Frontal cortex (tissue), 4 donors: Measurements from ENCODE around the gene NPIPB8. TPM values are rescaled to one million over a fixed set of nuclear protein-coding genes. Genes with fewer than 3 reads are reported as not detected.
"Not testable (repeated sequence)": the region's sequence is repeated elsewhere in the genome, so short reads cannot be mapped to it uniquely, and the experiment has no call there.

Experiments
- DNase-seq, 2 donors: peaks; one replicate each; pipeline ENCODE4 v3.0.0; 2012; ENCODE audit warnings: low spot score in 2 of 2
- FAIRE-seq: peaks from 2 replicates; lab custom pipeline; 2012; peaks lifted over from hg19 to GRCh38; lab: Jason Lieb, UNC
- total RNA-seq: library from RNA; depleted of rRNA; stranded (reverse); fragments of >200 nt; gene quantifications from one replicate; pipeline ENCODE4 v1.2.3, GENCODE V29; 2014
- donor health status: control.
- donor health status: control.
- donor health status: control.

NPIPB8 gene
- total RNA-seq, 1 donor from 2014 or later, result not detected

DNA sequence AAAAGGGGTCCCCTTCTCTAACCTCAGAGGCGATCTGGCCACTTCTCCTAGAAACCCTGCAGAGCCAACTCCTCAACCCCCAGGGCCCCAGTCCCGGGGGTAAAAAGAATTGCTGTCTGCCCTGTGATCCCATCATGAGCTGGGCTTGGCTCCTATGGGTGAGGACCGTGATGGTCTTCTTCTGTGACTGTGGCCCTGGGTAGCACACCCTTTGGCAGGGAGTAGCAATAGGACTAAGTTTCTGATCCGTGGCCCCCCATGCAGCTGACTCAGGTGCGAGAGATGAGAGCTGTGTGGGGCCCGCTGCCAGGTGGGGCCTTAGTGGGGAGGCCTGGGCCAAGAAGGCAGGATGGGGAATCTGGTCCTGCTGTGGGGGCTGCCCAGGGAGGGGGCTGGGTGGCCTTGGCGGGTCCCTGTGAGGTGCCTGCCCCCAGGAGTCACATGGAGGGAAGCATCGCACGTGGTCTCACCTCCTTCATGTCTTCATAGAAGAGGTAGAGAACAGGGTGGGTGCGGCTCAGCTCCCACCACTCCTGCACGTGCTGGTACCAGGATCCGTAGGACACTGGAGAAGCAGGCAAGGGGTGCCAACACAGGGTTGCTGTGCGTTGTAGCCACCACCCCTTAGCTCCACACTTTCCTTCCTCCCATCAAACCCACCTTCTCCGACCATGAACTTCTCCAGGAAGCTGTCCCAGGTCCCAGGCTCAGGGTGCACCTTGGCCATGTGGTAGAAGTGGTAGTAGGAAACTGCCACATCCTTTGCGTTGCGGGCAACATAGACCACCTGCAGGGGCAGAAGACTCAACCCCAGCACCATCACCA lies 31.4 kb upstream of the NPIPB8 start:
- FAIRE-seq, result no peak
- DNase-seq, result no peak

GRCh38 chr16:28607116-28607623 lies 30.7 kb upstream of the NPIPB8 start:
- DNase-seq (no peak), FAIRE-seq (no peak)

- FAIRE-seq, DNase-seq: not testable (repeated sequence)
Observed at GRCh38 chr16:28607681-28608495, 30.0 kb upstream of the NPIPB8 start.

- not testable (repeated sequence) for DNase-seq, FAIRE-seq
Observed at GRCh38 chr16:28608496-28608808, 29.4 kb upstream of the NPIPB8 start.

DNA sequence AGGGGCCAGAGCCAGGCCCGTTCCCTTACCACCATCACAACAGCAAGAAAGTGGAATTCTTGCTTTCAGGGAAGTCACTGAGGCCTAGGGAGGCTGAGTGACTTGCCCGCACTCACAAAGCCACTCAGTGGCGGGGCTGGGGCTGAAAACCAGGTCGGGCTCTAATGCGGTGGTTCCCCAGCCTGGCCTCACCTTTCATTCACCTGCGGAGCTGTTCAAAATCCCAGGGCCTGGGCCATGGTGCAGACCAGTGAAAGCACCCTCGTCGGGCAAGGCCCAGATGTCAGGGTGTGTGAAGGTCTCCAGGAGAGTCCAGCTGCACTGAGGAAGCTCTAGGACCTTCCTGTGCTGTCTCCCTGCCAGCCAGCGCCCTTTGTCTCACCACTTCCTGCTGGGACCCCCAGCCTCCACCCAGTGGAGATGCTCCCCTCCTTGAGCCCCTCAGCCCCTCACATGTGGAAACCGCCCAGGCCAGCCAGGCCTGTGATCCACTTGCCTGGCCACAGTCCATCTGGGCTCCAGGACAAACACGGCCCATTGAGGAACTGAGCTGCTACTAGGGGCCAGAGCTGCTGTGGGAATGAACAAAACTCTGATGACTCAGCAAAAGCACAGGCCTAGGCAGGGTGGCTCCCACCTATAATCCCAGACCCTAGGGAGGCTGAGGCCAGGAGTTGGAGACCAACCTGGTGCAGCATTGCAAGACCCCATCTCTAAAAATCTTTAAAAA lies 28.8 kb upstream of the NPIPB8 start:
- DNase-seq, FAIRE-seq: not testable (repeated sequence)

DNA sequence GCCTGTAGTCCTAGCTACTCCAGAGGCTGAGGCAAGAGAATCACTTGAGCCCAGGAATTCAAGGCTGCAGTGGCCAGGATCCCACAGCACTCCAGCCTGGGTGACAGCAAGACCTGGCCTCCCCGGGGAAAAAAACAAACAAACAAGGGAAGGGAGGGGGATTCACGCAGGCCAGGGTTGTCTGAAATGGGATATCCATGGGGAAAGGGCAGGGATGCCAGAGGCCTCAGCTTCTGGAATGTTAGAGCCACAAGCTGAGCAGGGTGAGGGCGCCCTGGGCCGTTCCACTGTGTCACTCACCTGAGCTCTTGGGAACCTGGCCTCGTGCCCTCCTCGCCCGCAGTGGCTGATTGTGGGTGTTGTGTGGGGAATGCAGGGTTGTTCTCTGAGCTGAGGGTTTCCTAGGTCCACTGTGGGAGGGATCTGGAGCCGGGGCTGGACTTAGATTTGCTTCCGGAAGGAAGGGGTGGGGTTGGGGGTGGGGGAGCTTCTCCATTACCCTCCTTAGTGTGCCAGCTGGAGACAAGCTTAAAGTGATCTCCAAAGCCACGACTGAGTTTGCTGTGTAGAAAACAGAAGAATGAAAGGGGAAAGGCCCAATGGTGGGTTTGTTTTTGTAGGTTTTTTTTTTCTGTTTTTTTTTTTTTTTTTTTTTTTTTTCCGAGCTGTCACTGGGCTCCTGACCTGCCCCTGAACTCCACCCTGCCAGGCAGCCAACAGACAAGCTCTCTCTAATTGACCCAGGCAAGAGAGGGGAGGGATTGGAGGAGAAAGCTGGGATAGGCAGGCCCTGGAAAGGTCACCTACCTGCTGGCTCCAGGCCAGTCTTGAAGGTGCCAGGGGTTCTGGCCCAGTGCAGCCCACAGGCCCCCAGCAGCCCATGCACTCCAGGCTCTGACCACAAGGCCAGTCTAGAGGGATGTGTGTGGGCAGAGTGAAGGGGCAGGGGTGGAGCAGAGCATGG lies 28.0 kb upstream of the NPIPB8 start, which contains the start of gene SULT1A1:
SULT1A1 (minus strand) TSS at position 414 of the 964 bp plus-strand sequence. CDS start 1,189 bp downstream, outside the sequence.
- FAIRE-seq, result no peak

DNA sequence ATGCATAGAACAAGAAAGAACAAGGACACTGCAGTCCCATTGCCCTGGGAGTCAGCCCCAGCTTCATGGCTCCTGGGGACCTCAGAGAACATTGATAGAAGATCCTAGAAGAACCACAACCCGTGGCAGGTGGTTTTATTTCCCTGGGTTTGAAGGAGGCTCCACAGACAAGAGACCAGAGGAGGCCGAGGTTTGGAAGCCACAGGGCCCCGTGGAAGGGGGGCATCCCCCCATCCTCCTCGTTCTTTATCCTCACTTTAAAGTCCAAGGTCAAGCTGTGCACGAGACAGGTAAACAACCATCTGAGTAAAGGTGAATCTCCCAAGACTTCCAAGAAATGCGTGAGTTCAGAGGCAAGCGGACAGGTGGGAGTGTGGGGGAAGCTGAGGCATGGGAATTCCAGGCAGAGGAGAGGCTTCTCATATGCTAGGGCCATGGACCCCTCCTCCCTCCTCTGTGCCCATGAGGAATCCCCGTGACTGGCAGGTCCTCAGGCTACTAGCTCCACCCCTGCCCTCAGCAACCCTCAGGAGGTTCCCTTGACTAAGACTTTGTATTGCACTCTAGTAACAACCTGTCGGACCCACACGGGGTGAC lies 27.2 kb upstream of the NPIPB8 start:
- no peak for FAIRE-seq

More for the DNA sequence above, 28.0 kb upstream of the NPIPB8 start, which contains the start of gene SULT1A1:
- peak in 1 of 2 donors; percentile 33 for DNase-seq

GRCh38 chr16:28612359-28613280 lies 25.2 kb upstream of the NPIPB8 start:
- DNase-seq, FAIRE-seq: not testable (repeated sequence)

More for the DNA sequence above, 27.2 kb upstream of the NPIPB8 start:
- DNase-seq, result no peak

- not testable (repeated sequence) for DNase-seq, FAIRE-seq
Observed at GRCh38 chr16:28613912-28614311, 24.0 kb upstream of the NPIPB8 start.

GRCh38 chr16:28614561-28614960 lies 23.3 kb upstream of the NPIPB8 start:
- FAIRE-seq, DNase-seq: not testable (repeated sequence)

DNA sequence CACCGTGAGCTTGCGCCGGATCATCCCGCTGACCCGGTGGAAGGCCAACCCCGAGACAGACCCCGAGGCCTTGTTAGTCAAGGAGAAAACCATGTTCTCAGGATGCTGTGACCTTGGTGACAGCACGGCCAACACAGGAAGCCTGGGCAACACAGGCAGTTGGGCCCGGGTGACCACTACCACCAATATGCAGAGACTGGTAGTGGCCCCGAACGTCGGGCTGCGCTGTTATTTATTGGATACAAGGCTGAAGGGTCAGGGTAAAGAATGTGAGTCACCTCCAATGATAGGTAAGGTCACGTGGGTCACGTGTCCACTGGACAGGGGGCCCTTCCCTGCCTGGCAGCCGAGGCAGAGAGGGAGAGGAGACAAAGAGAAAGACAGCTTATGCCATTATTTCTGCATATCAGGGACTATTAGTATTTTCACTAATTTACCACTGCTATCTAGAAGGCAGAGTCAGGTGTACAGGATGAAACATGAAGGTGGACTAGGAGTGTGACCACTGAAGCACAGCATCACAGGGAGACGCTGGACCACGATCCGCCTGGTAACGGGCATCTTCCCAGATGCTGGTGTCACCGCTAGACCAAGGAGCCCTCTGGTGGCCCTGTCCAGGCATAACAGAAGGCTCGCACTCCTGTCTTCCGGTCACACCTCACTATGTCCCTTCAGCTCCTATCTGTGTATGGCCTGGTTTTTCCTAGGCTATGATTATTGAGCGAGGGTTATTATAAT lies 22.2 kb upstream of the NPIPB8 start:
- FAIRE-seq, DNase-seq: not testable (repeated sequence)

DNA sequence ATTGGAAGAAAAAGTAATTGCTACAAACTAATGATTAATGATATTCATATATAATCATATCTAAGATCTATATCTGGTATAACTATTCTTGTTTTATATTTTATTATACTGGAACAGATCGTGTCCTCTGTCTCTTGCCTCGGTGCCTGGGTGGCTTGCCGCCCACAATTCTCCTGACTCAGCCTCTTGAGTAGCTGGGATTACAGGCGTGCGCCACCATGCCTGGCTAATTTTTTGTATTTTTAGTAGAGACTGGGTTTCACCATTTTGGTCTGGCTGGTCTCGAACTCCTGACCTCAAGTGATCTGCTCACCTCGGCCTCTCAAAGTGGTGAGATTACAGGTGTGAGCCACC lies 21.7 kb upstream of the NPIPB8 start:
- DNase-seq, FAIRE-seq: not testable (repeated sequence)

- no peak for DNase-seq
- no peak for FAIRE-seq
Observed at GRCh38 chr16:28616636-28617035, 21.2 kb upstream of the NPIPB8 start.

DNA sequence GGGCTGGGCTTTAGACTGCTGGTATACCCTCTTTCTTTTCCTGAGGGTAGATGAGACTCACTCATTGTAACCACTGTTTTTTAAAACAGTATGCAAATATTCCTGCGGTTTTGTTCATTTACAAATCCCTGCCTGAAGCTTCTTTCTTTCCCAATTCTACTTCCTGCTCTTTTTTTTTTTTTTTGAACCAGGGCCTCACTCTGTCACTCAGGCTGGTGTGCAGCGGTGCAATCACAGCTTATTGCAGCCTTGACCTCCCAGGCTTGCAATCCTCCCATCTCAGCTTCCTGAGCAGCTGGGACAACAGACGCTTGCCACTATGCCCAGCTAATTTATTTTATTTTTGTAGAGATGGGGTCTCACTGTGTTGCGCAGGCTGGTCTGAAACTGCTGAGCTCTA lies 20.0 kb upstream of the NPIPB8 start:
- FAIRE-seq (no peak), DNase-seq (no peak)

- not testable (repeated sequence) for DNase-seq, FAIRE-seq
Observed at GRCh38 chr16:28620316-28620715, 17.5 kb upstream of the NPIPB8 start.

DNA sequence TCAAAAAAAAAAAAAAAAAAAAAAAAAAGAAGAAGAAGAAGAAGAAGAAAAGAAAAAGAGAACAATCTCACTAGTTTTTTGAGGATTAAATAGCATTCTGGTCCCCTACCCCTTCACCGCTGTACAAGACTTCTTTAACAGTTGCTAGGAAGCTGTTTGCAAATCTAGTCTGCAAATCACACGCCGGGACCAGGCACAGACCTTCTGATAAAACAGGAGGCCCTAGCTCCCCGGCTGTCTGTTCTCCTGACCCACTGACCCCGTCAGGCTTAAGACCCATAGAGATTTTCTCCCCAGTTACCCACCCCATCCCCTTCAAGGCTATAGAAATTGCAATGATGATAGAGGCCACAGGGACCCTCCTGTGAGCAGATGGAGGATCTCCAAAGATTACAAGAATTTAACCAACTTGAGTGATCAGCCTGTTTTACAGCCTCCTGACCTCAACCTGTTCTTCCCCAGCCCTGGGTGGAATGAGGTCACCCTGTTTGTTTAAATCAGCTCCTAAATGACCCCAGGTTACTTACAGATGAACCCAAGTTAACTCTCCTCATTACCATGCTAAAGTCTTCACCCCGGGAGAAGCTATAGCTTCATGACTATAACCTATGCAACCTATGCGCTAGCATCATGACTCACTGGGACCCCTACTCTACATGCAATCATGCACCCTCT lies 16.2 kb upstream of the NPIPB8 start:
- DNase-seq (peak in 1 of 2 donors; percentile 1), FAIRE-seq (no peak)
